ENCODE results near the gene KRT7.

Gene KRT7

GRCh38 chr12:52294803-52295202, 61.8 kb downstream of the KRT7 start:
- in situ Hi-C loops (cut with MboI; ENCODE audit: low sequenced_read_pairs) = no loop called here

GRCh38 chr12:52295663-52296062, 62.6 kb downstream of the KRT7 start:
- in situ Hi-C loops (cut with MboI; ENCODE audit: low sequenced_read_pairs) = no loop called here

- in situ Hi-C loops (cut with MboI; ENCODE audit: low sequenced_read_pairs) = no loop called here
These were observed 63.7 kb downstream of the KRT7 start for GRCh38 chr12:52296572-52297215.
